Measurements from ENCODE around the gene KCNQ1.

Gene KCNQ1

DNA sequence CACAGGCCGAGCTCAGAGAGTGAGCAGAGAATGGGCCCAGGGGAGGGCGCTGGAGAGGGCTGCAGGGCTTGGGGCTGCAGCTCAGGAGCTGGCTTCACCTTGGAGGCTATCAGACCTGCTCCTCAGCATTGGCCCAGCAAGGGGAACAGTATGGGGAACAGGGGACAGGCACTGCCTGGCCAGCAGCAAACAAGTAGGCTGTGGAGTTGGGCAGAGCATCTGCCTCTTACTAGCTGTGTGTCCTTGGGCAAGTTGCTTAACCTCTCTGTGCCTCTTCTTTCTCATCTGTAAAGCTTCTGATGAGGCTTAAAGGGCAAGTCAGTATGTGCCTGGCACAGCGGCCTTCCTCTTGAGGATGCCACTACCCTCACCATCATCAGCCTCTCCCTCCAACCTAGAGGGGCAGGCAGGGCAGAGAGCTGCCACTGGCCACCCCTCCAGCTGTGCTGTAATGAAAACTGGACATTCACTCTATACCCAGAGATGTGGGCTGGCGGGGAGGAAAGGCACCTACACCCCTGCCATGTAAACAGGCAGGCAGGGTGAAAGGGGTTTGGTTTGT is 448.2 kb downstream of the KCNQ1 start:
- DNase-seq, result peak; percentile 50 to 52

DNA sequence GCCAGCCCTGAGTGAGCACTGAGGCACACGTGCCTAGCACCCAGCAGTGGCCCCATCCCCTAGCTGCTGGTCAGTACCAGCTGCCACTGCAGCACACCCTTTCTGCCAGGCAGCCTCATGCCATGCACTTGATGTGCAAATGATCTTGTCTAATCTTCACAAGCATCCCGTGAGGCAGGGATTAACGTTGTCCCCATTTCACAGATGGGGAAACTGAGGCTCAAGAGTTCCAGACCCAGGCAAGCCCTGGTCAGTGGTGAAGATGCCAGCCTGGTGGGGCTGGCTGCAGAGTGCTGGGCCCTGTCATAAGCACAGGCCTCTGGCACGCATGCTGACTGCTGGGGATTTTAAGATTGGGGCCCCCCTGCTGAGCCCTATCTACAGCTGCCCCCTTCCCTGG is 449.1 kb downstream of the KCNQ1 start:
- DNase-seq, result no peak

GRCh38 chr11:2896047-2896446 is 451.2 kb downstream of the KCNQ1 start:
- DNase-seq, result no peak

- no peak for DNase-seq
Measured at GRCh38 chr11:2897048-2897447, 452.2 kb downstream of the KCNQ1 start.

DNA sequence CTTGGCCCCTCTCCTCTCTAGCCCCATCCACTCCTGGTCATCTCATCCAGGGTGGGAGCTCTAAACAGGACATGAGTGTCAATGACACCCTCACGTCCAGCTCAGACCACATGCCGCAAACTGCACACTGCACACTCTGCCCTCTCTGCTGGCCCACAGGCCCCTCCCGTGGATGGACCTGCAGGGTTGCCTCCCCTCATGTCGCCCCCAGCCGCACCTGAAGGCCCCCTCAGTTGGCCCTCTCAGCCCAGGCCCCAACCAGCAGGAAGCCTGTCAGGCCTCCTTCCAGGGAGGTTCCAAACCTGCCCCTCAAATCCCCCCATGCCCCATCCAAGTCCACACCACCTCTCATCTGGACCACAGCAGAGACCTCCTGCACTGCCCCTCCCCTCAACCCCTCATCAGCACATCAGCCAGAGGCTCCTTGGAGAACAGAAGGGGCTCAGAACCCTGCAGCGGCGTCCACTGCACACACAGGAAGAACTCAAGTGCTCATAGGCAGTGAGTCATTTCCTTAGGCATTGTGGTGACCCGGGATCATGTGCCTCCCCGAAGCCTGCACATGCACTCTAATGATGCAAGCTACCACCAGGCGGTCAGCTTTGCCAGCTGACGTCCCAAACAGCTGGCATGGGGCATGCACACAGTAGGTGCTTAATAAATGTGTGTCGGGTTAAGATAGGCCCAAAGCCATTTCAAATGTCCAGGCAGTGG is 453.7 kb downstream of the KCNQ1 start:
- peak; percentile 64 to 78 for DNase-seq

Data from CD4-positive, alpha-beta T cell treated with Interleukin-4 for 1 hour (primary cell).